Endothelial cell of umbilical vein (primary cell): Measurements from ENCODE around the gene STON2. TPM values are rescaled to one million over a fixed set of nuclear protein-coding genes. Genes with fewer than 3 reads are reported as not detected.

Source experiments
- BruUV-seq: library from RNA; stranded (reverse); fragments of 400-500 nt; replicated peaks from 2 replicates; lab custom pipeline; 2021; lab: Mats Ljungman, UMichigan
- CTCF ChIA-PET: fragments of 300-600, 350-600 bp; sonication (Branson Sonifier 250); formaldehyde crosslinking; loops from one replicate; lab custom pipeline; 2021; ENCODE audit warnings: antibody characterized with exemption, inconsistent platforms; lab: Charles Lee
- POLR2A ChIA-PET: fragments of 300-600, 350-600 bp; sonication (Branson Sonifier 250); formaldehyde crosslinking; loops from one replicate; lab custom pipeline; 2021; ENCODE audit warnings: antibody characterized with exemption, inconsistent platforms; lab: Charles Lee
- DNase-seq: peaks from one replicate; pipeline ENCODE4 v3.0.0-alpha.2; 2011; ENCODE audit warnings: low read depth, low spot score
- FAIRE-seq: peaks from 2 replicates; lab custom pipeline; 2011; peaks lifted over from hg19 to GRCh38; lab: Jason Lieb, UNC
- H2AFZ ChIP-seq: 2 replicates; pipeline ENCODE4 v1.6.0; 2012; ENCODE audit warnings: low read depth, low read length, control low read depth, inconsistent platforms
- H3K27ac ChIP-seq: 2 replicates; pipeline ENCODE4 v1.5.1; 2011; ENCODE audit warnings: low read depth, mild to moderate bottlenecking, control low read depth, low read length, moderate library complexity; ENCODE audit not compliant: insufficient read depth
- H3K27me3 ChIP-seq, 2 experiments: 2 replicates each; pipeline versions ENCODE4 v1.6.0 to v1.6.1; 2011; ENCODE audit warnings: low read length in 2 of 2, mixed read lengths in 1 of 2; ENCODE audit not compliant: control insufficient read depth in 2 of 2, insufficient read depth in 2 of 2
- H3K36me3 ChIP-seq, 2 experiments: 2 replicates in 1 of 2; 3 replicates in 1 of 2; pipeline ENCODE4 v1.5.1; 2011; ENCODE audit warnings: low read length in 2 of 2, mild to moderate bottlenecking in 1 of 2, moderate library complexity in 1 of 2; ENCODE audit not compliant: control insufficient read depth in 2 of 2, insufficient read depth in 2 of 2; ENCODE audit errors: extremely low read depth in 1 of 2
- H3K4me1 ChIP-seq: 3 replicates; pipeline ENCODE4 v1.5.1; 2011; ENCODE audit warnings: mild to moderate bottlenecking, low read length; ENCODE audit not compliant: control insufficient read depth, insufficient read depth; ENCODE audit errors: extremely low read depth
- H3K4me2 ChIP-seq: 2 replicates; pipeline ENCODE4 v1.6.1; 2011; ENCODE audit warnings: low read length, control low read depth, mixed read lengths; ENCODE audit not compliant: insufficient read depth
- H3K4me3 ChIP-seq, 3 experiments: fragments of 200-600 bp in 1 of 3; sonication (generic), shearing (Covaris generic) in 1 of 3; replicated peaks in 1 of 3; 2 replicates each; pipeline ENCODE4 v1.5.1; 2011 to 2016; ENCODE audit warnings: control low read depth in 3 of 3, low read length in 3 of 3, mild to moderate bottlenecking in 2 of 3, inconsistent platforms in 1 of 3, low read depth in 1 of 3, moderate library complexity in 1 of 3; ENCODE audit not compliant: insufficient read depth in 1 of 3
- H3K79me2 ChIP-seq: 2 replicates; pipeline ENCODE4 v1.6.0; 2012; ENCODE audit warnings: low read length, inconsistent platforms; ENCODE audit not compliant: control insufficient read depth, insufficient read depth
- H3K9ac ChIP-seq: replicated peaks from 2 replicates; pipeline ENCODE3; 2011; ENCODE audit warnings: low read length, control low read depth; ENCODE audit not compliant: insufficient read depth; ENCODE audit errors: extremely low read depth
- H3K9me1 ChIP-seq: replicated peaks from 3 replicates; pipeline ENCODE4 v1.6.0; 2011; ENCODE audit warnings: mild to moderate bottlenecking, low read length; ENCODE audit not compliant: control insufficient read depth, insufficient read depth; ENCODE audit errors: extremely low read depth
- H3K9me3 ChIP-seq: replicated peaks from 2 replicates; pipeline ENCODE4 v1.5.1; 2012; ENCODE audit warnings: low read length, inconsistent platforms; ENCODE audit not compliant: control insufficient read depth, insufficient read depth
- H4K20me1 ChIP-seq: replicated peaks from 2 replicates; pipeline ENCODE3; 2011; ENCODE audit warnings: mild to moderate bottlenecking, low read length; ENCODE audit not compliant: control insufficient read depth, insufficient read depth; ENCODE audit errors: extremely low read depth
- CTCF ChIP-seq, 2 donors: IDR thresholded peaks; 1 replicate in 1 of 2; 2 replicates in 1 of 2; pipeline ENCODE4 v1.5.1; 2011; ENCODE audit warnings: low read length in 2 of 2, mild to moderate bottlenecking in 2 of 2, moderate library complexity in 2 of 2, control low read depth in 1 of 2, inconsistent platforms in 1 of 2, low read depth in 1 of 2; ENCODE audit not compliant: insufficient read depth in 1 of 2; ENCODE audit errors: extremely low read depth in 1 of 2
- EZH2 ChIP-seq: IDR thresholded peaks from 2 replicates; pipeline ENCODE4 v1.6.1; 2012; ENCODE audit warnings: borderline replicate concordance, low read depth, mild to moderate bottlenecking, moderate library complexity, low read length, inconsistent platforms; ENCODE audit not compliant: severe bottlenecking
- FOS ChIP-seq: IDR thresholded peaks from 2 replicates; pipeline ENCODE4 v1.6.1; 2011; ENCODE audit warnings: mild to moderate bottlenecking, low read length, moderate library complexity, borderline replicate concordance; ENCODE audit not compliant: insufficient read depth
- GATA2 ChIP-seq: IDR thresholded peaks from 2 replicates; pipeline ENCODE4 v1.7.0; 2011; ENCODE audit warnings: low read depth, mild to moderate bottlenecking, moderate library complexity, mixed read lengths, low read length; ENCODE audit not compliant: insufficient read length, insufficient read depth
- JUN ChIP-seq: IDR thresholded peaks from 2 replicates; pipeline ENCODE4 v1.6.1; 2011; ENCODE audit warnings: borderline replicate concordance, low read depth; ENCODE audit not compliant: insufficient read length, insufficient read depth
- MAX ChIP-seq: IDR thresholded peaks from 2 replicates; pipeline ENCODE4 v1.6.1; 2011; ENCODE audit not compliant: insufficient read depth, insufficient read length
- MYC ChIP-seq: IDR thresholded peaks from one replicate; pipeline ENCODE4 v1.6.1; 2011; ENCODE audit warnings: mild to moderate bottlenecking, low read depth, low read length
- POLR2A ChIP-seq: IDR thresholded peaks from 2 replicates; pipeline ENCODE4 v1.6.1; 2012; ENCODE audit warnings: low read depth, mild to moderate bottlenecking, control low read depth, low read length
- POLR2AphosphoS5 ChIP-seq: IDR thresholded peaks from 2 replicates; pipeline ENCODE4 v1.6.1; 2012; ENCODE audit warnings: low read depth, mild to moderate bottlenecking, control low read depth, low read length, moderate library complexity; ENCODE audit not compliant: insufficient read depth
- dilution Hi-C: fragments of 300-500 bp; cut with MboI; formaldehyde crosslinking; loops from one replicate; pipeline ENCODE4 v1.15.0; 2019; ENCODE audit warnings: low sequenced_read_pairs; ENCODE audit not compliant: extremely low pct_ligation_motif_present
- intact Hi-C: fragments of 100-400 bp; cut with micrococcal nuclease; formaldehyde crosslinking; loops from one replicate; pipeline ENCODE4 v1.10.0; 2022
- polyA plus RNA-seq, 4 experiments: library from polyadenylated mRNA; depleted of rRNA in 3 of 4; stranded (reverse) in 3 of 4; unstranded in 1 of 4; fragments of >200 nt; gene quantifications; 2 replicates each; pipeline versions ENCODE4 v1.2.1 to v1.2.3, GENCODE V29; 2011 to 2012; ENCODE audit warnings: missing spikeins in 1 of 4
- total RNA-seq: library from RNA; stranded (reverse); gene quantifications from 2 replicates; pipeline ENCODE4 v1.2.3, GENCODE V29; 2021

The STON2 gene
- total and polyA plus RNA-seq, 2 donors (not counting 3 experiments of a cell fraction or from before 2014, with no cell fraction given): not detected

- no peak overlapping the region for H3K27ac ChIP-seq
- no peak overlapping the region for H3K4me3 ChIP-seq
- dilution Hi-C loops (no loop called here), intact Hi-C loops (no loop called here)
- peaks cover 2% of the 10 kb centered on the region for H3K9me3 ChIP-seq
- H3K36me3 ChIP-seq: no peaks in the 10 kb centered on the region
- H3K4me1 ChIP-seq: no peaks in the 10 kb centered on the region
- TF ChIP-seq EZH2: no peak
- no peak for TF ChIP-seq MAX
- no peak for TF ChIP-seq JUN
- TF ChIP-seq POLR2A: no peak
- no peak for TF ChIP-seq FOS
- no peak for TF ChIP-seq CTCF (IDR thresholded peaks at IDR 0.05; ENCODE audit: extremely low read depth in 1 of 2, insufficient read depth in 1 of 2, low read depth in 1 of 2, low read length in 2 of 2)
- TF ChIP-seq MYC: no peak
- TF ChIP-seq POLR2AphosphoS5: no peak
- TF ChIP-seq GATA2: no peak
- H4K20me1 ChIP-seq: no peaks in the 10 kb centered on the region
- ChIA-PET POLR2A (no interaction called here), CTCF (no interaction called here)
- H3K27me3 ChIP-seq: no peaks in the 10 kb centered on the region
- no peaks in the 10 kb centered on the region for H3K79me2 ChIP-seq
- no TSS peak for BruUV-seq
- no peak for DNase-seq
- H3K9me1 ChIP-seq: no peaks in the 10 kb centered on the region
- no peak overlapping the region for H3K4me2 ChIP-seq
- H2AFZ ChIP-seq: no peak overlapping the region
- no peak for FAIRE-seq
- no peak overlapping the region for H3K9ac ChIP-seq
These were observed 8.1 kb downstream of the STON2 start for GRCh38 chr14:81392052-81392451.
